Endothelial cell of umbilical vein (primary cell): ENCODE measurements around the gene FRS2. TPM values are rescaled to one million over a fixed set of nuclear protein-coding genes. Genes with fewer than 3 reads are reported as not detected.

Experiments
- BruUV-seq: library from RNA; stranded (reverse); fragments of 400-500 nt; replicated peaks from 2 replicates; lab custom pipeline; 2021; lab: Mats Ljungman, UMichigan
- CTCF ChIA-PET: fragments of 300-600, 350-600 bp; sonication (Branson Sonifier 250); formaldehyde crosslinking; loops from one replicate; lab custom pipeline; 2021; ENCODE audit warnings: antibody characterized with exemption, inconsistent platforms; lab: Charles Lee
- POLR2A ChIA-PET: fragments of 300-600, 350-600 bp; sonication (Branson Sonifier 250); formaldehyde crosslinking; loops from one replicate; lab custom pipeline; 2021; ENCODE audit warnings: antibody characterized with exemption, inconsistent platforms; lab: Charles Lee
- DNase-seq: peaks from one replicate; pipeline ENCODE4 v3.0.0-alpha.2; 2011; ENCODE audit warnings: low read depth, low spot score
- FAIRE-seq: peaks from 2 replicates; lab custom pipeline; 2011; peaks lifted over from hg19 to GRCh38; lab: Jason Lieb, UNC
- H2AFZ ChIP-seq: 2 replicates; pipeline ENCODE4 v1.6.0; 2012; ENCODE audit warnings: low read depth, low read length, control low read depth, inconsistent platforms
- H3K27ac ChIP-seq: 2 replicates; pipeline ENCODE4 v1.5.1; 2011; ENCODE audit warnings: low read depth, mild to moderate bottlenecking, control low read depth, low read length, moderate library complexity; ENCODE audit not compliant: insufficient read depth
- H3K27me3 ChIP-seq, 2 experiments: 2 replicates each; pipeline versions ENCODE4 v1.6.0 to v1.6.1; 2011; ENCODE audit warnings: low read length in 2 of 2, mixed read lengths in 1 of 2; ENCODE audit not compliant: control insufficient read depth in 2 of 2, insufficient read depth in 2 of 2
- H3K36me3 ChIP-seq, 2 experiments: 2 replicates in 1 of 2; 3 replicates in 1 of 2; pipeline ENCODE4 v1.5.1; 2011; ENCODE audit warnings: low read length in 2 of 2, mild to moderate bottlenecking in 1 of 2, moderate library complexity in 1 of 2; ENCODE audit not compliant: control insufficient read depth in 2 of 2, insufficient read depth in 2 of 2; ENCODE audit errors: extremely low read depth in 1 of 2
- H3K4me1 ChIP-seq: 3 replicates; pipeline ENCODE4 v1.5.1; 2011; ENCODE audit warnings: mild to moderate bottlenecking, low read length; ENCODE audit not compliant: control insufficient read depth, insufficient read depth; ENCODE audit errors: extremely low read depth
- H3K4me2 ChIP-seq: 2 replicates; pipeline ENCODE4 v1.6.1; 2011; ENCODE audit warnings: low read length, control low read depth, mixed read lengths; ENCODE audit not compliant: insufficient read depth
- H3K4me3 ChIP-seq, 3 experiments: fragments of 200-600 bp in 1 of 3; sonication (generic), shearing (Covaris generic) in 1 of 3; replicated peaks in 1 of 3; 2 replicates each; pipeline ENCODE4 v1.5.1; 2011 to 2016; ENCODE audit warnings: control low read depth in 3 of 3, low read length in 3 of 3, mild to moderate bottlenecking in 2 of 3, inconsistent platforms in 1 of 3, low read depth in 1 of 3, moderate library complexity in 1 of 3; ENCODE audit not compliant: insufficient read depth in 1 of 3
- H3K79me2 ChIP-seq: 2 replicates; pipeline ENCODE4 v1.6.0; 2012; ENCODE audit warnings: low read length, inconsistent platforms; ENCODE audit not compliant: control insufficient read depth, insufficient read depth
- H3K9ac ChIP-seq: replicated peaks from 2 replicates; pipeline ENCODE3; 2011; ENCODE audit warnings: low read length, control low read depth; ENCODE audit not compliant: insufficient read depth; ENCODE audit errors: extremely low read depth
- H3K9me1 ChIP-seq: replicated peaks from 3 replicates; pipeline ENCODE4 v1.6.0; 2011; ENCODE audit warnings: mild to moderate bottlenecking, low read length; ENCODE audit not compliant: control insufficient read depth, insufficient read depth; ENCODE audit errors: extremely low read depth
- H3K9me3 ChIP-seq: replicated peaks from 2 replicates; pipeline ENCODE4 v1.5.1; 2012; ENCODE audit warnings: low read length, inconsistent platforms; ENCODE audit not compliant: control insufficient read depth, insufficient read depth
- H4K20me1 ChIP-seq: replicated peaks from 2 replicates; pipeline ENCODE3; 2011; ENCODE audit warnings: mild to moderate bottlenecking, low read length; ENCODE audit not compliant: control insufficient read depth, insufficient read depth; ENCODE audit errors: extremely low read depth
- EZH2 ChIP-seq: IDR thresholded peaks from 2 replicates; pipeline ENCODE4 v1.6.1; 2012; ENCODE audit warnings: borderline replicate concordance, low read depth, mild to moderate bottlenecking, moderate library complexity, low read length, inconsistent platforms; ENCODE audit not compliant: severe bottlenecking
- FOS ChIP-seq: IDR thresholded peaks from 2 replicates; pipeline ENCODE4 v1.6.1; 2011; ENCODE audit warnings: mild to moderate bottlenecking, low read length, moderate library complexity, borderline replicate concordance; ENCODE audit not compliant: insufficient read depth
- GATA2 ChIP-seq: IDR thresholded peaks from 2 replicates; pipeline ENCODE4 v1.7.0; 2011; ENCODE audit warnings: low read depth, mild to moderate bottlenecking, moderate library complexity, mixed read lengths, low read length; ENCODE audit not compliant: insufficient read length, insufficient read depth
- JUN ChIP-seq: IDR thresholded peaks from 2 replicates; pipeline ENCODE4 v1.6.1; 2011; ENCODE audit warnings: borderline replicate concordance, low read depth; ENCODE audit not compliant: insufficient read length, insufficient read depth
- MYC ChIP-seq: IDR thresholded peaks from one replicate; pipeline ENCODE4 v1.6.1; 2011; ENCODE audit warnings: mild to moderate bottlenecking, low read depth, low read length
- POLR2A ChIP-seq: IDR thresholded peaks from 2 replicates; pipeline ENCODE4 v1.6.1; 2012; ENCODE audit warnings: low read depth, mild to moderate bottlenecking, control low read depth, low read length
- POLR2AphosphoS5 ChIP-seq: IDR thresholded peaks from 2 replicates; pipeline ENCODE4 v1.6.1; 2012; ENCODE audit warnings: low read depth, mild to moderate bottlenecking, control low read depth, low read length, moderate library complexity; ENCODE audit not compliant: insufficient read depth
- dilution Hi-C: fragments of 300-500 bp; cut with MboI; formaldehyde crosslinking; loops from one replicate; pipeline ENCODE4 v1.15.0; 2019; ENCODE audit warnings: low sequenced_read_pairs; ENCODE audit not compliant: extremely low pct_ligation_motif_present
- intact Hi-C: fragments of 100-400 bp; cut with micrococcal nuclease; formaldehyde crosslinking; loops from one replicate; pipeline ENCODE4 v1.10.0; 2022
- polyA plus RNA-seq, 4 experiments: library from polyadenylated mRNA; depleted of rRNA in 3 of 4; stranded (reverse) in 3 of 4; unstranded in 1 of 4; fragments of >200 nt; gene quantifications; 2 replicates each; pipeline versions ENCODE4 v1.2.1 to v1.2.3, GENCODE V29; 2011 to 2012; ENCODE audit warnings: missing spikeins in 1 of 4
- total RNA-seq: library from RNA; stranded (reverse); gene quantifications from 2 replicates; pipeline ENCODE4 v1.2.3, GENCODE V29; 2021
- TF ChIP-seq, protein P1 (sequence below): IDR thresholded peaks from 2 replicates; pipeline ENCODE4 v1.6.1; 2011; ENCODE audit not compliant: insufficient read depth, insufficient read length
- TF ChIP-seq, protein P2 (sequence below), 2 donors: IDR thresholded peaks; 1 replicate in 1 of 2; 2 replicates in 1 of 2; pipeline ENCODE4 v1.5.1; 2011; ENCODE audit warnings: low read length in 2 of 2, mild to moderate bottlenecking in 2 of 2, moderate library complexity in 2 of 2, control low read depth in 1 of 2, inconsistent platforms in 1 of 2, low read depth in 1 of 2; ENCODE audit not compliant: insufficient read depth in 1 of 2; ENCODE audit errors: extremely low read depth in 1 of 2

FRS2 gene
- total and polyA plus RNA-seq, 2 donors (not counting 3 experiments of a cell fraction or from before 2014, with no cell fraction given): 6.3 to 15.5 TPM

DNA sequence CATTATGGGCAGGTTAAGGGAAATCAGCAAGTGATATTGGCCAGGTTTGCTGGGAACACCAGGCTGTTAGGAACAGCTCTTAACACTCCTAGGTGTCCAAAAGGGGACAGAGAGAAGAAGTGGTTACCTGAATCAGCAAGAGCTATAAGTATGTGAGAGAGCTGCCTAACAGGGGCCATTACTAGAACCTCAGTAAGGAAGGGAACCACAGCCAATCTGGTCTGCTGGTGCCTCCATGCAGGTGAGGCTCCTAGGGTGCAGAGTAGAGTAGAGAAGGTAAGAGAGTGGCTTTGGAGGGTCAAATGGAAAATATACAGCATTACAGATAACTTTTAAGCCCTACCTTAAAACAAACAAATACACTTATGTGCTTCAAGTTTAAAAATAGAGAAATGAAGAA, 78.5 kb downstream of the FRS2 start:
- FAIRE-seq (no peak), DNase-seq (no peak)
- Histone ChIP-seq H4K20me1 (no peaks in the 10 kb centered on the region), H3K4me3 (no peak overlapping the region), H2AFZ (no peak overlapping the region), H3K9me3 (no peaks in the 10 kb centered on the region), H3K9me1 (no peaks in the 10 kb centered on the region), H3K36me3 (no peaks in the 10 kb centered on the region), H3K4me2 (no peak overlapping the region), H3K27ac (no peak overlapping the region), H3K4me1 (no peaks in the 10 kb centered on the region), H3K27me3 (no peaks in the 10 kb centered on the region), H3K79me2 (no peaks in the 10 kb centered on the region), H3K9ac (no peak overlapping the region)
- ChIA-PET POLR2A (no interaction called here), CTCF (interaction anchor here (4.6 kb wide), 1 partner anchor 21 kb away, joined by 22 read pairs; no protein-coding TSS in a partner anchor)
- intact Hi-C loops: no loop called here
- dilution Hi-C loops: no loop called here
- TF ChIP-seq, protein P1, sequence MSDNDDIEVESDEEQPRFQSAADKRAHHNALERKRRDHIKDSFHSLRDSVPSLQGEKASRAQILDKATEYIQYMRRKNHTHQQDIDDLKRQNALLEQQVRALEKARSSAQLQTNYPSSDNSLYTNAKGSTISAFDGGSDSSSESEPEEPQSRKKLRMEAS: no peak
- TF ChIP-seq GATA2 (no peak), EZH2 (no peak), POLR2A (no peak), JUN (no peak), FOS (no peak), POLR2AphosphoS5 (no peak), MYC (no peak)
- TF ChIP-seq, protein P2, sequence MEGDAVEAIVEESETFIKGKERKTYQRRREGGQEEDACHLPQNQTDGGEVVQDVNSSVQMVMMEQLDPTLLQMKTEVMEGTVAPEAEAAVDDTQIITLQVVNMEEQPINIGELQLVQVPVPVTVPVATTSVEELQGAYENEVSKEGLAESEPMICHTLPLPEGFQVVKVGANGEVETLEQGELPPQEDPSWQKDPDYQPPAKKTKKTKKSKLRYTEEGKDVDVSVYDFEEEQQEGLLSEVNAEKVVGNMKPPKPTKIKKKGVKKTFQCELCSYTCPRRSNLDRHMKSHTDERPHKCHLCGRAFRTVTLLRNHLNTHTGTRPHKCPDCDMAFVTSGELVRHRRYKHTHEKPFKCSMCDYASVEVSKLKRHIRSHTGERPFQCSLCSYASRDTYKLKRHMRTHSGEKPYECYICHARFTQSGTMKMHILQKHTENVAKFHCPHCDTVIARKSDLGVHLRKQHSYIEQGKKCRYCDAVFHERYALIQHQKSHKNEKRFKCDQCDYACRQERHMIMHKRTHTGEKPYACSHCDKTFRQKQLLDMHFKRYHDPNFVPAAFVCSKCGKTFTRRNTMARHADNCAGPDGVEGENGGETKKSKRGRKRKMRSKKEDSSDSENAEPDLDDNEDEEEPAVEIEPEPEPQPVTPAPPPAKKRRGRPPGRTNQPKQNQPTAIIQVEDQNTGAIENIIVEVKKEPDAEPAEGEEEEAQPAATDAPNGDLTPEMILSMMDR (IDR thresholded peaks at IDR 0.05; ENCODE audit: extremely low read depth in 1 of 2, insufficient read depth in 1 of 2, low read depth in 1 of 2, low read length in 2 of 2): no peak
- BruUV-seq: no TSS peak
